C4-2B (cell line): ENCODE results near the gene CNPPD1.
A peak's percentile ranks its signal among the peaks of the same experiment; 100 is the strongest.

Experiments used
- H3K27ac ChIP-seq: fragments of 450-650 bp; 2 replicates; pipeline ENCODE4 v1.5.1; 2017
- ZFX ChIP-seq: fragments of 450-650 bp; IDR thresholded peaks from 2 replicates; pipeline ENCODE4 v1.6.1; 2017
- TF ChIP-seq, protein P1 (sequence below): fragments of 450-650 bp; conservative IDR thresholded peaks from 2 replicates; pipeline ENCODE4 v1.5.1; 2017; ENCODE audit warnings: mild to moderate bottlenecking

CNPPD1 gene

DNA sequence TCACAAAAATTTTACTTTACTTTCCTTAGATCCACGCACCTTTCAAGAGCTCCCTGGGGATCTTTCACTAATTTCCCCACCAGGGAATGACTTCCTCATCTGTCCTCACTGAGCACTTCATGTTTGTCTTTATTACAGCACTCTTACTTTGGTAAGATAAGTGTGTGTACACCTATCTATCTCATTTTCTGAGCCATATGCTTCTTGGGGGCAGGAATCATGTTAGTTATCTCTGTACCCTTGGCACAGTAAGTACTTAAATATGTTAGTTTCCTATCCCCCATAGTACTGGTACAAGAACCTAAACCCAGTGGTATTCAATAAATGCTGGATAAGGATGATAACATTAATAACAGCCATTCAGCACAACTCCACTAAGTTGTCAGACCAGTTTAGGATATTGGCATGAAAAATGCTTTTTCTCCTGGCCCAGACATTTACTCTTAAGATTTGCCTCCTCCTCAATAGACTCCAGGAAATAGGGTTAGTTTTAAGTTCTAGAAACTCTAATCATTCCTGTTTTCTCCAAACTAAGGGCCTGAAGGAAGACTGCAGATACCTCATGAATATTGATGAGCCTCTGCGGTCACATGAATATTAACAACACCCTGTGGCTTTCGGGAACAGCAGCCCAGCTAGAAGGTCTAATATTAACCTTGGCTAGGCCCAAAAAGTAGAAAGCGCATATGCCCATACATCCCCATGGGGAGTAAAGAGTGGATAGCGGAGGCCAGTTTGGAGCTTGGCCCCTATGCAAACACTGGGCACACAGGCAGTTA is 54.3 kb downstream of the CNPPD1 start:
- peak overlapping the region; percentile 74 for H3K27ac ChIP-seq

More for the DNA sequence above, 54.3 kb downstream of the CNPPD1 start:
- TF ChIP-seq, protein P1, sequence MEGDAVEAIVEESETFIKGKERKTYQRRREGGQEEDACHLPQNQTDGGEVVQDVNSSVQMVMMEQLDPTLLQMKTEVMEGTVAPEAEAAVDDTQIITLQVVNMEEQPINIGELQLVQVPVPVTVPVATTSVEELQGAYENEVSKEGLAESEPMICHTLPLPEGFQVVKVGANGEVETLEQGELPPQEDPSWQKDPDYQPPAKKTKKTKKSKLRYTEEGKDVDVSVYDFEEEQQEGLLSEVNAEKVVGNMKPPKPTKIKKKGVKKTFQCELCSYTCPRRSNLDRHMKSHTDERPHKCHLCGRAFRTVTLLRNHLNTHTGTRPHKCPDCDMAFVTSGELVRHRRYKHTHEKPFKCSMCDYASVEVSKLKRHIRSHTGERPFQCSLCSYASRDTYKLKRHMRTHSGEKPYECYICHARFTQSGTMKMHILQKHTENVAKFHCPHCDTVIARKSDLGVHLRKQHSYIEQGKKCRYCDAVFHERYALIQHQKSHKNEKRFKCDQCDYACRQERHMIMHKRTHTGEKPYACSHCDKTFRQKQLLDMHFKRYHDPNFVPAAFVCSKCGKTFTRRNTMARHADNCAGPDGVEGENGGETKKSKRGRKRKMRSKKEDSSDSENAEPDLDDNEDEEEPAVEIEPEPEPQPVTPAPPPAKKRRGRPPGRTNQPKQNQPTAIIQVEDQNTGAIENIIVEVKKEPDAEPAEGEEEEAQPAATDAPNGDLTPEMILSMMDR: no peak
- no peak for TF ChIP-seq ZFX
